Measurements from ENCODE around the gene CAPN10.

The CAPN10 gene

GRCh38 chr2:240626531-240627300, 40.2 kb downstream of the CAPN10 start:
- DNase-seq: peak; percentile 28

- no peak for DNase-seq
Measured at GRCh38 chr2:240627736-240628506, 41.4 kb downstream of the CAPN10 start.

GRCh38 chr2:240628507-240628807, 41.9 kb downstream of the CAPN10 start:
- no peak for DNase-seq

GRCh38 chr2:240628808-240629618, 42.5 kb downstream of the CAPN10 start:
- DNase-seq: no peak

GRCh38 chr2:240629619-240629967, 43.1 kb downstream of the CAPN10 start:
- DNase-seq: no peak

GRCh38 chr2:240629968-240630770, 43.6 kb downstream of the CAPN10 start:
- no peak for DNase-seq

- no peak for DNase-seq
Measured at GRCh38 chr2:240630771-240631547, 44.4 kb downstream of the CAPN10 start.

- DNase-seq: no peak
Measured at GRCh38 chr2:240631548-240632305, 45.2 kb downstream of the CAPN10 start.

- no peak for DNase-seq
Measured at GRCh38 chr2:240632306-240632721, 45.8 kb downstream of the CAPN10 start.

- DNase-seq: no peak
Measured at GRCh38 chr2:240635121-240635997, 48.8 kb downstream of the CAPN10 start.

- DNase-seq: no peak
Measured at GRCh38 chr2:240635998-240636547, 49.5 kb downstream of the CAPN10 start.

GRCh38 chr2:240636563-240637115, 50.1 kb downstream of the CAPN10 start:
- DNase-seq: no peak

- no peak for DNase-seq
Measured at GRCh38 chr2:240637116-240637900, 50.8 kb downstream of the CAPN10 start.

- no peak for DNase-seq
Measured at GRCh38 chr2:240637901-240638345, 51.4 kb downstream of the CAPN10 start.

- DNase-seq: no peak
Measured at GRCh38 chr2:240638512-240639160, 52.1 kb downstream of the CAPN10 start.

GRCh38 chr2:240639566-240639965, 53.0 kb downstream of the CAPN10 start:
- no peak for DNase-seq

GRCh38 chr2:240640939-240641338, 54.4 kb downstream of the CAPN10 start:
- peak; percentile 28 for DNase-seq

Data from fibroblast of skin of back (primary cell).